Activated CD4-positive, alpha-beta T cell treated with anti-CD3 and anti-CD28 coated beads, Interleukin-2, amount 50 U/mL, for 24 hours (primary cell): ENCODE results near the gene NNMT.
"Not testable (repeated sequence)": the region's sequence is repeated elsewhere in the genome, so short reads cannot be mapped to it uniquely, and the experiment has no call there.

Source experiments
- DNase-seq, 2 donors: peaks; one replicate each; pipeline ENCODE4 v3.0.0-alpha.2; 2020; ENCODE audit warnings: low read depth in 1 of 2, low spot score in 1 of 2

NNMT gene

GRCh38 chr11:114307524-114308203, 11.5 kb downstream of the NNMT start:
- DNase-seq = no peak

- no peak for DNase-seq
These were observed 12.5 kb downstream of the NNMT start for GRCh38 chr11:114308689-114309089.

GRCh38 chr11:114309517-114309916, 13.3 kb downstream of the NNMT start:
- no peak for DNase-seq

- no peak for DNase-seq
These were observed 13.9 kb downstream of the NNMT start for GRCh38 chr11:114310095-114310494.

GRCh38 chr11:114311946-114312345, 15.7 kb downstream of the NNMT start:
- no peak for DNase-seq

- no peak for DNase-seq
These were observed 17.9 kb downstream of the NNMT start for GRCh38 chr11:114314096-114314495.

GRCh38 chr11:114315749-114316368, 19.7 kb downstream of the NNMT start:
- DNase-seq = no peak

GRCh38 chr11:114316980-114317786, 21.0 kb downstream of the NNMT start:
- no peak for DNase-seq

GRCh38 chr11:114317787-114318137, 21.6 kb downstream of the NNMT start:
- no peak for DNase-seq

GRCh38 chr11:114318361-114318760, 22.2 kb downstream of the NNMT start:
- DNase-seq = no peak

GRCh38 chr11:114319716-114320328, 23.6 kb downstream of the NNMT start:
- no peak for DNase-seq

- no peak for DNase-seq
These were observed 25.5 kb downstream of the NNMT start for GRCh38 chr11:114321621-114322257.

- no peak for DNase-seq
These were observed 26.7 kb downstream of the NNMT start for GRCh38 chr11:114322934-114323333.

- DNase-seq = no peak
These were observed 30.0 kb downstream of the NNMT start for GRCh38 chr11:114326151-114326550.

GRCh38 chr11:114326776-114327175, 30.6 kb downstream of the NNMT start:
- DNase-seq = no peak

GRCh38 chr11:114330373-114330772, 34.2 kb downstream of the NNMT start:
- DNase-seq = no peak

GRCh38 chr11:114340311-114341131, 44.3 kb downstream of the NNMT start:
- DNase-seq = peak in 1 of 2 donors; percentile 19

- not testable (repeated sequence) for DNase-seq
These were observed 45.5 kb downstream of the NNMT start for GRCh38 chr11:114341667-114342066.

GRCh38 chr11:114342476-114342875, 46.3 kb downstream of the NNMT start:
- no peak for DNase-seq

- no peak for DNase-seq
These were observed 46.8 kb downstream of the NNMT start for GRCh38 chr11:114343020-114343419.
